COLO829 (cell line): ENCODE measurements around the gene CNIH3.
"Not testable (repeated sequence)": the region's sequence is repeated elsewhere in the genome, so short reads cannot be mapped to it uniquely, and the experiment has no call there.

ENCODE experiments used
- DNase-seq: peaks from one replicate; pipeline ENCODE4 v3.0.0; 2012; ENCODE audit warnings: low spot score

The CNIH3 gene

DNA sequence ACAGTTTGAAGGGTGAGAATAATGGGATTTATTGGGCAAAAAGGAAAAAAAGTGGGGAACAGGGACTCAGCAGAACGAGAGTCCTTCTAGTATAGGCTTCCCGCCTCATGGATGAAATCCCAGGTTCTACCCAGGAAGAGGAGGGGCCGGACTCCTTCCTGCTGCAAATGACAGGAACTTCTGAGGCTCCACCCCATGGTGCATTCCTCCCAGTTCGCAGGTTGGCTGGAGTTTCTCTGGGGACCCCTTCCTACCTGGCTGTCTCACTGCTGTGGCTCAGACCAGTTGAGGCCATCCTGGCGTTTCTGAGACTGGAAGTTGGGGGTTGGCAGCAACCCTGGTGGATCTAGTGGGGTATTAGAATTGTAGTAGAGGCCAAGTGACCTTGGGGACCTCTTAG, 27.5 kb downstream of the CNIH3 start:
- DNase-seq: no peak

DNA sequence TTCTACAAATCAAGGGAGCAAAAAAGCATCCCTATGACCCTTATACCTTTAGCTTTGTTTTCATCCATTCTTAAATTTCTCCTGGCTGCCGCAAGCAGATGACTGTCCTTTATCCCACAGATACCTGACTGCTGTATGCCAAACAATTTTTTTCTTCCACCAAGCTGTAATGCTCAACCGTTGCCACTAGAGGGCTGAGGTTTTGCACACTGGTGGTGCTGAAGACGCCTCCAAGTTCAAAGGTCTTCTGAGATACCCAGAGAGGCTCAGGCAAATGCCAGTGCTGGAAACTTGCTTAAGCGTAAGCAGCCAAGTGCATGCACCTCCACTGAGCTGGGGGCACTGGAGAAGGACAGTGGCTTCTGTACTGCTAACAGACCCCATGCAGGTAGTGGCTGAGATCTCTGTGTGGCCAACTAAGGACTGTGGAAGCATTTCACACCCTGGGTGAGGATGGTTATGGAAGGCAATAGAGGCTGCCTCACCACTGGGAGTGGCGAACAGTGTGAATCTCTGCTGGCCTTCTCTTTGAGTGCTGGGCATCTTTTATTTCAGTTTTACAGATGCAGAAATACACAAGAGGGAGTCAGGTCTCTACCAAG, 28.5 kb downstream of the CNIH3 start:
- peak; percentile 81 for DNase-seq

DNA sequence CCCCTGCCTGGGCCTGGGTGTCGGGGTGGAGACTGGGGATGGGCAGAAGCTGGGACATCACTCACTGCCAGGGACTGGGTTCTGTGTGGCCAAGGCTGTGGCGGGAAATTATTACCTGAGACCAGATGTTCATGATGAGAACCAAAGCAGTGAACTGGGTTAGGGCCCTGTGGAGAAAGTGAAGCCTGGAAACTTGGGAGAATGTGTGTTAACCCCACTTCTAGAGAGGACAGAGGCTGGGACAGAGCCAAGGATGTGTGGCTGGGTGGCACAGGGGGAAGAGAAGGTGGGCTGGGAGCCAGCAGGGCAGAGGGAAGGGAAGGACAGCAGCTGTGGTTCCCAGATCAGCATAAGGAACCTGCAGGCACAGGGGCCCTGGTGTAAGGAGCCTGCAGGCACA, 31.3 kb downstream of the CNIH3 start:
- no peak for DNase-seq

DNA sequence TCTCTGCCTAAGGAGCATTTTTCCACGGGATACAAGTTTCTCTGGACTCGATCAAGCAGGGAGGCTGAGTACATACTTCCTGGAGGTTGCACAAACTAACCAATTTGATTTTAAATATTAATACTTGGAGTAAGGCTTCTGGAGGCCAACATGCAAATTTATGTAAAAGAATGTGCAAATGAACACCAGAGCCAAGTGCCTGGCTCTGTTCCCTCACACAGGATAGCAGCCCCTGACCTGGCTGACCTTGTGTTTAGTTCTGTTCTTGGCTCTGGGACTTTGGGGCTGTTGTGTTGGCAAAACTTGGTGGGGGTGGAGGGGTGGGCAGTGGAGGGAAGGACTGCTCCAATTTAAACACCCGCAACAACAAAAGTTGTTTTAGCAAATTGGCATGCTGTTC, 34.2 kb downstream of the CNIH3 start:
- no peak for DNase-seq

DNA sequence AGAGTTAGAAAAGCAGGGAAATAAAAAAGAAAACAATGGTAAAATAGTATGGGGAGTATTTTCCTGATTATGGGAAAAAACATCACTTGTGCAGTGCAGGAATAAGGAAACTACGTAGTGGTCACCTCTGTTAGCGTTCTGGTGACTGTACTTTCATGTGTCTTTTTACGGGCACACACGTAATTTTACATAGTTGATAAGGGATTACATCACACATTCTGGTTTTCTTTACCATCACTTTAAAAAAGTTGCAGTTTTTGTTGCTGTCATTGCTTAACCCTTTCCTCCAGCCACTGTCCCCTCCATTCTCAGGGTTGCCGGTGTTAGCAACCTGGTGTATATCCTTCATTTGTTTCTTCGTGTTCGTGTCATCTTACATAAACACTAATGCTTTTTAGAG, 35.1 kb downstream of the CNIH3 start:
- DNase-seq: no peak

DNA sequence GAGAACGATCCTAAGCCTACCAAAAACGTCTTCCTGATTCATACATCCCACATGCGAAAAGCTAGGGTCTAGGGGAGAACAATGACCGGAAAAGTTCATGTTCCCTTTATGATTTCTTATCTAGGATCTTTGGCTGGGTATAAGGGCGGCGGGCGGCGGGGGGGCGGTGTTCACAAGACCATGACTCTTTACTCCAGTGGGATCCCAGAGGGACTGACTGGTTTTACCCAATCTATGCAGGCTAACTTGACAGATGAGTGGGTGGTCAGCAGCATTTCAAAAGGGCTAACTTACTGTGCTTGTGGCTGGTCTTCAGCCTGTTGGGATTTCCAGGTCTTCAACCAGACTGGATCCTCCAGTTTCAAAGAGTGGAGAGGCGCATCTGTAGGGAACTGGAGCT, 40.3 kb downstream of the CNIH3 start:
- no peak for DNase-seq

DNA sequence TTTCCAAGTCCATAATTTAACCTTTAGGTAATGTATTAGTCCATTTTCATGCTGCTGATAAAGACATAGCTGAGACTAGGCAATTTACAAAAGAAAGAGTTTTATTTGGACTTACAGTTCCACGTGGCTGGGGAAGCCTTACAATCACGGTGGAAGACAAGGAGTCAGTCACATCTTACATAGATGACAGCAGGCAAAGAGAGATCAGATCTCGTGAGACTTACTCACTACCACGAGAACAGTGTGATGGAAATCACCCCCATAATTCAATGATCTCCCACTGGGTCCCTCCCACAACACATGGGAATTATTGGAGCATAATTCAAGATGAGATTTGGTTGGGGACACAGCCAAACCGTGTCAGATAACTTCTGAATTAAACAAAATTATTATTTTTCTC, 44.0 kb downstream of the CNIH3 start:
- DNase-seq: no peak

DNA sequence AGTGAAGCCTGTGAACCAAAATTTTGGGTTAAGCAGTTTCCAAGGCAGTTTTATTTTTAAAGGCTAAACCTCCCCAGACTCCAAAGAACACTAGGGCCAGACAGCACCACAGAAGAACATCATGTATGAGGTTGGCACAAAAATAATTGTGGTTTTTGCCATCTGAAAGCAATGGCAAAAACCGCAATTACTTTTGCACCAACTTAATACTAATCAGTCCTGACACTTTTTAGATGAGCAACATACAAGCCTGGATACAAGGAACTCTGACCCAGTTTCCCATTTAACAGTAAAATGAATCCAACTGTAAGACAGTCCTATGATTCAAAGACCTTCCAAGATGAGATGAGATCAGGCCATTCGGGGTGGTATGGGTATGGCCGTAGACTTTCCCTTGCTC, 46.8 kb downstream of the CNIH3 start:
- no peak for DNase-seq

DNA sequence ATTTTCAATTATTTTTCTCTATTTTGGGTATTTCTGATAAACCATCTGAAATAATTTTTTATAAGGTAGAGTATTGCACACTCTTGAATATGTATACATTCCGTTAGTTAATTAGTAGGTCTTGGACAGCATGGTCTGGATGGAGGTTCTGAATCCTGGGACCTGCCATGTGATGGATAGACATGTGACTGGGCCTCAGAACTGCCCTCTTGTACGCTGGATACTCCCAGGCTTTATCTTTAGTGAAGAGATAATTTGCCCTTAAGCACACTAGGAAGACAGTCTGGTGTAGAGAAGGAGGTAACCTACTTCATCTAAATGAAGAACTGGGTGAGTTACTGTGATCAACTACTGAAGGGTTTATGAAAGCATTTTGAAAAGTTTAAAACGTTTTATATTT, 48.9 kb downstream of the CNIH3 start:
- no peak for DNase-seq

DNA sequence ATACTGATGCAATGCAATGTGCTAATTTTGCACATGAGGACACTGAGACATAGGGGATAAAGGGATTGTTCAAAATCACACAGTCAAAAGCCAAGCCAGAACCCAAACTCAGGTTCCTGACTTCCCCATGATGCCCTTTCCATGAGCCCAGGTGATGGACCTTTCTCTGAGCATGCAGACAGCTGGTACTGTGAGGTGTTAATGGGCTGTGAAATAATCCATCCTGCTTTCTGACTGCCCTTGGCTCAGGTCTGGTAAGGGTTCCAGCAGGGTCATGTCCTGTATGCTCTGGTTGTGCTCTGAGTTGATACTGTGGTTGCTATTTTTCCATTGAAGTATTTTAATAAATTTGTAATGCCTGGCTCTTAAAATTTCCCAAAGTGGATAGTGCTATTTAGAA, 50.0 kb downstream of the CNIH3 start:
- DNase-seq: no peak

DNA sequence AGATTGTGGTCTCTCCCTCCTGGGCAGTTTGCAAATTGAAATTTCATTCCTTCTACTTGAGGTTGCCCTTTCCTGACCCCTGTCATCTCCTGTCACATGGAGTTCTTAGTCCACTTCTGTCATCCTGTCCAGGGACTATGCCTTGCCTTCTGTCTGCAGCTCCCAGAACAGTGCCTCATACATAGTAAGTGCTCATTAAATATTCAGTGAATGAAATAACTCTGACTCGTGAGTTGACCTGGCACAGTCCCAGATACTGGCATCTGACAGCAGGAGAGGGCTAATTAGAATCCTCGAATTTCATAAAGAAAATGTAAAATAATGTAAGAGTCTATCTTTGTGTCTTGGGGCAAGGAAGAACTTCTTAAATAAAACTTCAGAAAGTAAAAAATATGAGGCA, 50.8 kb downstream of the CNIH3 start:
- peak; percentile 78 for DNase-seq

DNA sequence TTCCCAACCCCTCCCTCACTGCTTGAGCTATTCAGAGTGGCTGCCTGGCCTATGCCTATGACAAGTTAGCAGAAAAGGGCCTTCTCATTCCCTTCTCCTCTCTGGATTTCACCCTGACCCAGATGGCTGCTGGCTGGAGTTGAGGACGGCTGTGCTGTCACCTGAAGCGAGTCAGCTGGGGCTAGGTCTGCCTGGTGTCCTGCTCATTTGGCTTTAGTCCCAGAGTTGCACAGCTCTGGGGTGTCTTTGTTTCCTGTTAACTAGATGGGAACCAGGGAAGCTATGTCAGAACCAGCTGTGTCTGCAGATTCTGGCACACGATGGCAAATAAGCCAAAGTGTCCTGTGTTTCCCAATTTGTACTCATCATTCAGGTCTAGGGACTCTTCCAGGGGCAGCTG, 52.9 kb downstream of the CNIH3 start:
- DNase-seq: no peak

DNA sequence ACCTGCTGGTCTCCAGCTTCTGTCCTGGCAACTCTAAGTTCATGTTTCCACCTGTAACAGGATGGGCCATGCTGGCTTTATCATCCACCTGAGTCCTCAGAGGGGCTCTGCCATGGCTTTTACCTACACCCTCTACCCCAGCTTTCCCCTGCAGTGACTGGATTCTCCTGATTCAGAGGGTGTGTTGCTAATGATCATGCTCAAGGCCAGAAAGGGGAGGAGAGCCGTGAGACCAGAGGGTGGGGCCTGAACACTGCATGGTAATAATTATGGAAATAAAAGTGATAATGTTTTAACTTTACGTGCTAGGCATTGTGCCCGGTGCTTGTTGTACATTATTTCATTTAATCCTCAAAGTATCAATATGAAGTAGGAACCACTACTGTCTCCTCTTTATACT, 53.3 kb downstream of the CNIH3 start:
- DNase-seq: no peak

DNA sequence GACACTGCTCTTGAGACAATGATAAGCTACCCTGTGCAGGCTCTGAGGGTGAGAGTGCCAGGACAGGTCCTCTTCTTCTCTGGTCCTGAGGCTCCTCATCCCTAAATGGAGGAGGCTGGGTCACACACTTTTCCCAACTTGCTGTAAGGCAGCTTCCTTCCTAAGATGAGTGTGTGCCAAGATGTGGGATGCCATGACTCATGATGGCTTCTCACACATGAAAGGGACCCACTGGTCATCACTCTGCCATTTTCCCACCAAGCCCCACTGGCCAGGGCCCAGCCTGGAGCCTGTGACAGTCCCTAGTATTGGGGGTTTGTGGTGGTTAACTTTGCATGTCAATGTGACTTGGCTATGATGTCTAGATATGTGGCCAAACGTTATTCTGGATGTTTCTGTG, 54.4 kb downstream of the CNIH3 start:
- DNase-seq: peak; percentile 22

DNA sequence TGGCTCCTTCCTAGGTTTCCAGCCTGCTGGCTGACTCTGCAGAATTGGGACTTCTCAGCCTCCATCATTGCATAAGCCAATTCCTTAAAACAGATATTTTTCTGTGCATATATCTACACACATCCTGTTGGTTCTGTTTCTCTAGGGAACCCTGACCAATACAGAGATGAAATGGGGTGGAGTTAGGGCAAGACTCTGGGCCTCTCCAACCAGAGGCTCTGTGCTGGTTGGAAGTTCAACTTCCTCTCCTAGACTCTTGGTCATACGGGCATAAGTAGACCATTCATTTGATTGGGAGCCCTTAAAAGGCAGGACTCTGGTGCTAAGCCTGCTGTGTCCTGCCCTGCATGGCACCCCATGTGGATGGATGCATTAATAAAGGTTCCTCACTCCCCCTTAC, 55.0 kb downstream of the CNIH3 start:
- no peak for DNase-seq

DNA sequence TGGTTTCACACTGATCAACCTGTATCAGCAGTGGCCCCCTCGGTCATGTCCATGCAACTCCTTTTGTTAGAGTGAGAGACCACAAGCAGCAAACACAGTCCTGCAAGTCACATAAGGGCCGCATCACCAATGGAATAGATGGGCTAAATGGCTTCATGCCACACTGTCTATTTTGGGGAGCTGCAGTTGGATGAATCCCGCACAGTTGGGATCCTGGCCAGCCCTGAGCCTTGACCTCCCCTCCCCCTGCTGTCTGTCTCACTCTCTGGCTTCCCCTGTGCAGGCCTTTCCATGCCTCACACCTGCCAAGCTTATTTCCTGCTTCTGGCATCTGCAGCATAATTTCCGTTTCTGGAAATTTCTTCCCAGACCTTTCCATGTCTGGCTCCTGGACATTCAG, 57.0 kb downstream of the CNIH3 start:
- DNase-seq: no peak

DNA sequence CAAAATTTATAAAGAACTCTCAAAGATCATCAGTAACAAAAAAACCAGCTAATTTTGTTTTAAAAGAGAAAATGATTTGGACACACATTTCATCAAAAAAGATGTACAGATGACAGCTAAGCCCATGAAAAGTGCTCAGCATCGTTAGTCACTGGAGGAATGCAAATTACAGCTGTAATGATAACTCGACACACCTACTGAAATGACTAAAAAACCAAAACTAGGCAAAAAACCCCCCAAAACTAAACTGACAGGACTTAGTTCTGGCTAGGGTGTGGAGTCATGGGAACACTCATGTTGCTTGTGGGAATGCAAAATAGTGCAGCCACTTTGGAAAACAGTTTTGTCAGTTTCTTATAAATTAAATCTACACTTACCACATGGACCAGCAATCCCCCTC, 59.5 kb downstream of the CNIH3 start:
- no peak for DNase-seq

DNA sequence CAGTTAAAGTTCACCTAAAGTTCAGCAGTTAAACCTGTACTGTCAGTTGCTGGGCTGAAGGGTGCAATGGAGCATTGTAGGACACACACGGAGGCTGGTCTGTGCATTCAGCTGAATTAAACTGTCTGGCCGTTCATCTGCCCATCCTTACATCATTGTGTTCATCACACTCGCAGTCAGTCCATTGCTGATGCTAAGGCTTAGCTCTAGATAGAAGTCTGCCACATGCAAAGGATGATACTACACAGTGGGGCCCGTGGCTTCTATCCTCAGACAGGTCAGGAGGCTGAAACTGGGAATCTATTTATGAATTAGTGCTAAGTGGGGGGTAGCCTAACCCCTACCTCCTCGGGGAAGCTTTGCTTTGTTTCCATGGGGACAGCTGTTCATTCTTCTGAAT, 60.4 kb downstream of the CNIH3 start:
- DNase-seq: no peak

DNA sequence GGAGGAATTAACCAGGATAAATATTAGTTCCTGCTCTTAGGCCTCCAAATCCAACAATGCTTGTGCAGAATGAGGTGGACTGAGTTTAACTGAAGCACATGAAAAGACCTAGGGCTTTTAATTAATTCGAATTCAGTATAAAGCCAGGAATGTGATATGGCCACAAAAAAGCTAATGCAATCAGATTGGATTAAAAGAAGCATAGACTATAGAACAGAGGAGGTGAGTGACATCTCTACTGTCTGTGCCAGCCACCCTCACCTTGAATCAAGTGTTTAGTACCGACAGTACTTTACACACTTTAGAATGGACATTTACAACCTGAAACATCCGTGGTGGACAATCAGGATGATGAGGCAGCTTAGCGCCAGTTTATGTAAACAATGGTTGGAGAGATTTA, 62.1 kb downstream of the CNIH3 start:
- DNase-seq: no peak

DNA sequence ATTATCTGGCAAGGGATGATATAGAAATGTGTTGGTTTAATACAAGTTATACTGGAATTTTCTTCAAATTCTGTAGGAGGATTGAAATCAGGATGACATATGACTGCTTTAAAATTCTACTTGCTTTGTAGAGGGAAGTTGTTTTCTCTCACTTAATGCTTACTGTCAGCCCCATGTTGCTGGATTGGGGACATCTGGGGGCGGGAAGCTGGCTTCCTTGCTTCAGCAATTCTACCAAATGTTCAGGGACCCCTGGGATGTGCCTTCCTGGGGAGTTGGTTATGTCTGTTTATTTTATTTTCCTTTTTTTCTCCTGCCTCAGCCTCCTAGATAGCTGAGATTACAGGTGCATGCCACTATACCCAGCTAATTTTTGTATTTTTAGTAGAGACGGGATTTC, 63.5 kb downstream of the CNIH3 start:
- no peak for DNase-seq

DNA sequence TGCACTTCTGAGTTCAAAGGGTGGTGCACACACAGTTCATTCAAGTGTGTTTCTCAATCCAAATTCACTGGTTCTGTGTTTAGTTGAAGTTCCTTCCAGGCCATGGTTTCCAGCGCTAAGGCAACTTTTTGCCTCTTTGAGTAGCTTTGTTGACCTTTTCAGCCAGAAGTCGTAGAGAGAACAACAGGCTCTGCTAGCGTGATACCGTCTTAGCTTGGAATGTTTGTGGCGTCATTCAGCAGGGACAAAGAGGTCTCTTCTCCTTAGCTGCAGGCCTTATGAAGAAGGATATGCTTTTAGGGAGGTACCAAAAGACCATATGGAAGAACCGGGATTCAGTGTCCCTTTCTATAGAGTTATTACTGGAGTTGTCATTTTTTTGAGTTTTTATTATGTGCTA, 65.7 kb downstream of the CNIH3 start:
- DNase-seq: no peak

DNA sequence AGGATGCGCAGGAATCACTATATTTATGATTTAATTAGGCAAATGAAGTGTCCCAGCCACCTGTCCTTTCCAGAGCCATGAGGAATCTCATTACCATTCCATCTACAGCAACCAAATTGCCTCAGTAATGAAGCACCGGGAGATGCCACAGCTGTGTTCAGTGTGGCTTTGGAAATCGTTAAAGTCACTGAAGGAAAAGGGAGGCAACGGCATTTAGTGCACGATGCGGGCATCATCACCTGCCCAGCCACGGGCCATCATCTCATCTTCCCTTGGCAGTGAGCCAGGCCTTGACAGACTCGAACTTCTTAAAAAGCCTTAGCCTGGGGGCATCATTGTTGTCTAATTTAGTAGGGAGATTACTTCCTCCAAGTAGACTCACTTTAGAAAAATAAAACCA, 67.8 kb downstream of the CNIH3 start:
- no peak for DNase-seq

DNA sequence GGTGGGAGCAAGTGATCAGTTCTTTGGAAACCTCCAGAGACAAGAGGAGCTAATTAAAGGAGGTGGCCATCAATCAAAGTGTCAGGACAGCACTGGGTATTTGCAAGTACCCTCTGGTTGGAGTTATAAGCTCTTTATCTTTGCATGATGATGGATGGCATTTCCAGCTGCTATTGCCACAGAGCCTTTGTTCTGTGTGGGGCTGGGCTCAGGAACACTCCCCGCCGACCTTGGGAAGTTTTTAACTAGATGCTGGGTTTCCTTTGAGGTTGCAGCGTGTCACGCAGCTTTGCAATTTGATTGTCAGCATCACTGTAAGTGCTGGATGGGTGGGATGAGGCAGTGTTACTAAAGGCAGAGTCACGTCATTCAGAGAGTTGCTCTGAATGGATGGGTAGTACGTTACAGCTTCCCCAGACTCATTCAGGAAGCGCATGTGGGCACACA, 68.9 kb downstream of the CNIH3 start:
- DNase-seq: no peak

DNA sequence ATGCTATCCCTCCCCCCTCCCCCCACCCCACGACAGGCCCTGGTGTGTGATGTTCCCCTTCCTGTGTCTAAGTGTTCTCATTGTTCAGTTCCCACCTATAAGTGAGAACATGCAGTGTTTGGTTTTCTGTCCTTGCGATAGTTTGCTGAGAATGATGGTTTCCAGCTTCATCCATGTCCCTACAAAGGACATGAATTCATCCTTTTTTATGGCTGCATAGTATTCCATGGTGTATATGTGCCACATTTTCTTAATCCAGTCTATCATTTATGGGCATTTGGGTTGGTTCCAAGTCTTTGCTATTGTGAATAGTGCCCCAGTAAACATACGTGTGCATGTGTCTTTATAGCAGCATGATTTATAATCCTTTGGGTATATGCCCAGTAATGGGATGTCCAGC, 70.0 kb downstream of the CNIH3 start:
- DNase-seq: not testable (repeated sequence)

DNA sequence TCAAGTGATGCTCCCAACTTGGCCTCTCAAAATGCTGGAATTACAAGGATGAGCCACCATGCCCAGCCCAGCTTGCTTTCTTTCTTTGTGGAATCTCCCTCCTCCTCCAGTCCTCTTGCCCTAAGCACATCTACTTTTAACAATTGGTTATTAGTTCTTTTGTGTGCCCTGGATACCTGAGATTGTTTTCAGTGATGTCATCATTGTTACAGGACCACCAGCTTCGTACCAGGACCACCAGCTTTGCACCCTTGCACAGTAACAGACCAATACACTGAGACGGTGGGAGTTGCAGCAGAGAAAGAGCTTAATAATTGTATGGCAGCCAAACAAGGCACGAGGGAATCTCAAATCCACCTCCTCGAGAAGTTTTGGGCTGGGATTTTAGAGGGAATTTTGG, 71.3 kb downstream of the CNIH3 start:
- no peak for DNase-seq
